Stimulated activated CD4-positive, alpha-beta T cell treated with anti-CD3 and anti-CD28 coated beads, Interleukin-15, amount 100 ng/mL, for 1 hour (primary cell): Measurements from ENCODE around the gene AP2A1.

ENCODE experiments used
- DNase-seq, 2 donors: peaks; one replicate each; pipeline ENCODE4 v3.0.0-alpha.2; 2020; ENCODE audit warnings: low read depth in 1 of 2, low spot score in 1 of 2

AP2A1 gene

GRCh38 chr19:49792829-49793560 is 26.2 kb downstream of the AP2A1 start:
- DNase-seq = no peak

- no peak for DNase-seq
Observed at GRCh38 chr19:49793561-49793840, 26.7 kb downstream of the AP2A1 start.

GRCh38 chr19:49795615-49796014 is 28.8 kb downstream of the AP2A1 start:
- no peak for DNase-seq

GRCh38 chr19:49798574-49798973 is 31.8 kb downstream of the AP2A1 start:
- no peak for DNase-seq

- no peak for DNase-seq
Observed at GRCh38 chr19:49799271-49799797, 32.5 kb downstream of the AP2A1 start.

- no peak for DNase-seq
Observed at GRCh38 chr19:49799798-49800376, 33.1 kb downstream of the AP2A1 start.

GRCh38 chr19:49800771-49801170 is 34.0 kb downstream of the AP2A1 start:
- DNase-seq = no peak

GRCh38 chr19:49801401-49801888 is 34.6 kb downstream of the AP2A1 start:
- DNase-seq = no peak

- DNase-seq = no peak
Observed at GRCh38 chr19:49801966-49802661, 35.3 kb downstream of the AP2A1 start.

GRCh38 chr19:49802836-49803528 is 36.2 kb downstream of the AP2A1 start:
- no peak for DNase-seq

- DNase-seq = no peak
Observed at GRCh38 chr19:49803529-49803856, 36.7 kb downstream of the AP2A1 start.

GRCh38 chr19:49805822-49806619 is 39.2 kb downstream of the AP2A1 start:
- DNase-seq = no peak

- DNase-seq = no peak
Observed at GRCh38 chr19:49806620-49806959, 39.8 kb downstream of the AP2A1 start.

GRCh38 chr19:49807058-49807903 is 40.5 kb downstream of the AP2A1 start:
- no peak for DNase-seq

GRCh38 chr19:49807904-49808675 is 41.3 kb downstream of the AP2A1 start:
- DNase-seq = no peak

- DNase-seq = peak; percentile 74 to 78
Observed at GRCh38 chr19:49808711-49809159, 41.9 kb downstream of the AP2A1 start.

- DNase-seq = peak in 1 of 2 donors; percentile 31
Observed at GRCh38 chr19:49809160-49809940, 42.5 kb downstream of the AP2A1 start.

- DNase-seq = no peak
Observed at GRCh38 chr19:49809941-49810389, 43.2 kb downstream of the AP2A1 start.
